22Rv1 (cell line): ENCODE results near the gene TECPR1.

Experiments
- CTCF ChIP-seq: fragments of 450-650 bp; IDR thresholded peaks from 2 replicates; pipeline ENCODE4 v1.5.1; 2017; ENCODE audit warnings: mild to moderate bottlenecking
- ZFX ChIP-seq: fragments of 450-650 bp; IDR thresholded peaks from 2 replicates; pipeline ENCODE4 v1.6.1; 2017; ENCODE audit warnings: antibody characterized with exemption, borderline replicate concordance

GRCh38 chr7:98283127-98283886 is 31.3 kb upstream of the TECPR1 start:
- TF ChIP-seq CTCF (no peak), ZFX (no peak)
